Suprapubic skin (tissue), 4 donors: ENCODE measurements around the gene NOP56. TPM values are rescaled to one million over a fixed set of nuclear protein-coding genes. Genes with fewer than 3 reads are reported as not detected.

ENCODE experiments used
- DNase-seq, 2 donors: peaks; one replicate each; pipeline ENCODE4 v3.0.0-alpha.2; 2019; ENCODE audit warnings: low spot score in 2 of 2
- H3K27ac ChIP-seq: fragments of 200-600 bp; sonication (generic); one replicate; pipeline ENCODE4 v1.5.1; 2019
- H3K27me3 ChIP-seq: fragments of 200-600 bp; sonication (generic); one replicate; pipeline ENCODE4 v1.5.1; 2019
- H3K36me3 ChIP-seq: fragments of 200-600 bp; sonication (generic); one replicate; pipeline ENCODE4 v1.5.1; 2019
- H3K4me1 ChIP-seq: fragments of 200-600 bp; sonication (generic); one replicate; pipeline ENCODE4 v1.5.1; 2019
- H3K4me3 ChIP-seq: fragments of 200-600 bp; sonication (generic); one replicate; pipeline ENCODE4 v1.5.1; 2019; ENCODE audit warnings: mild to moderate bottlenecking
- H3K9me3 ChIP-seq: fragments of 200-600 bp; sonication (generic); one replicate; pipeline ENCODE4 v1.5.1; 2019
- CTCF ChIP-seq, 2 donors: fragments of 200-600 bp in 1 of 2; fragments of 450-650 bp in 1 of 2; sonication (generic) in 1 of 2; IDR thresholded peaks; one replicate each; pipeline ENCODE4 v1.5.1; 2016 to 2019; ENCODE audit warnings: antibody characterized with exemption in 2 of 2, mild to moderate bottlenecking in 1 of 2, moderate library complexity in 1 of 2
- EP300 ChIP-seq: sonication (generic); formaldehyde crosslinking; IDR thresholded peaks from one replicate; pipeline ENCODE4 v1.6.1; 2017; ENCODE audit warnings: antibody characterized with exemption
- POLR2A ChIP-seq, 2 donors: fragments of 450-650 bp; IDR thresholded peaks; one replicate each; pipeline ENCODE4 v1.6.1; 2017; ENCODE audit warnings: antibody characterized with exemption in 2 of 2, mild to moderate bottlenecking in 2 of 2, moderate library complexity in 2 of 2
- POLR2AphosphoS5 ChIP-seq, 3 donors: sonication (generic); formaldehyde crosslinking; IDR thresholded peaks; one replicate each; pipeline ENCODE4 v1.6.1; 2017; ENCODE audit warnings: antibody characterized with exemption in 3 of 3
- WGBS: methylation state at CpG from one replicate; pipeline ENCODE4 v1.1.5; 2018; 5-methylcytosine and 5-hydroxymethylcytosine counted together
- total RNA-seq, 4 donors: library from RNA; depleted of rRNA; stranded (reverse); fragments of >200 nt; gene quantifications; one replicate each; pipeline ENCODE4 v1.1.0, GENCODE V29; 2016

Gene NOP56, protein sequence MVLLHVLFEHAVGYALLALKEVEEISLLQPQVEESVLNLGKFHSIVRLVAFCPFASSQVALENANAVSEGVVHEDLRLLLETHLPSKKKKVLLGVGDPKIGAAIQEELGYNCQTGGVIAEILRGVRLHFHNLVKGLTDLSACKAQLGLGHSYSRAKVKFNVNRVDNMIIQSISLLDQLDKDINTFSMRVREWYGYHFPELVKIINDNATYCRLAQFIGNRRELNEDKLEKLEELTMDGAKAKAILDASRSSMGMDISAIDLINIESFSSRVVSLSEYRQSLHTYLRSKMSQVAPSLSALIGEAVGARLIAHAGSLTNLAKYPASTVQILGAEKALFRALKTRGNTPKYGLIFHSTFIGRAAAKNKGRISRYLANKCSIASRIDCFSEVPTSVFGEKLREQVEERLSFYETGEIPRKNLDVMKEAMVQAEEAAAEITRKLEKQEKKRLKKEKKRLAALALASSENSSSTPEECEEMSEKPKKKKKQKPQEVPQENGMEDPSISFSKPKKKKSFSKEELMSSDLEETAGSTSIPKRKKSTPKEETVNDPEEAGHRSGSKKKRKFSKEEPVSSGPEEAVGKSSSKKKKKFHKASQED
- 100 to 1,000 TPM in 3 of 4 donors, 10 to 100 TPM in 1; 81.2 to 140 (median 109) TPM for total RNA-seq

DNA sequence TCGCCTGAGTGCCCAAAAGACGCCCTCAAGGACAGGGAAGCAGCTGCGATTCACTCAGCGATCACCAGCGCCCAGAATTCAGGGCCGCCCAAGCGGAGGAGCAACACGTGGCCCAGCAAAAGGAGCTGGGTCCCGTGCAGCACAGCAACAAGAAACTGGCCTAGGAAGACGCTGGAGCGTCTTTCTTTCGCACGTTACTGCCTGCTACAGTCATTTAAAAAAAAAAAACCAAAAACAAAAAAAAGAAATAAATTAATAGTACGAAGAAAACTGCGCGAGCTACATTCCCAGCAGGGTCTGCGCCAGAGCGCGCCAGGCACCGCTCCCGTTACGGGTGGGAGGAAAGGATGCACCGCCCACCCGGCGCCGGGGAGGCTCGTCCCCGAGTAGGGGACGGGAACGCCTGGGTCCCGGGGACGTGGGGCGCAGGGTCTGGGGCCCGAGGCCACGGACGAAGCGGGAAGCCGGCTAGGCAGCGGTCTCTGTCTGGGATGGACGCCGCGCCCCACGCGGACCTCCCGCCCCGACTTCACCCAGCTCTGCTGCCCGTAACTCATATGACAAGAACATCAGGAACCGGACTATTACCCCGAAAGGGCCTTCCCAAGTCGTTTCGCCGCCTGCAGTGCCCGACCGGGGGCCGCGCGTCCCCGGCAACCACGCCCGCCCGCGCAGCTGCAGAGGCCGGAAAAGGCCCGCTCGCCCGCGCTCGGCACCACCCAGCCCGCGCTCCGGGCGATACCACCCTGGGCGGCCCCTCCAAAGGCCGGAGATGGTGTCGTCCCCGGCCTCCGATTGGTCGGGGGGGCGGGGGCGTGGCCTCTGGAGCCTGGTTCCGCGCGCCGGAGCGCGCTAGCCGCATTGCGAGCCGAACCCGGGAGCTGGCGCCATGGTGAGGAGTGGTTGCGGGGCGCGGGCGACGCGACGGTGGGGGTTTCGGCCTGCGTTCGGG lies at the start of gene NOP56:
NOP56 (plus strand) TSS at position 861 of the 952 bp plus-strand sequence; CDS start at position 890, 29 bp downstream.
- DNase-seq: peak; percentile 91 to 92
- Histone ChIP-seq H3K36me3 (peaks cover 30% of the 10 kb centered on the region), H3K27ac (peak within 1 kb of the TSS; percentile 96), H3K27me3 (no peaks in the 10 kb centered on the region), H3K9me3 (no peaks in the 10 kb centered on the region), H3K4me1 (peaks cover 29% of the 10 kb centered on the region), H3K4me3 (peak within 1 kb of the TSS; percentile 97)
- TF ChIP-seq POLR2AphosphoS5 (IDR thresholded peaks at IDR 0.05) (peak in 2 of 3 donors; percentile 38 to 77), POLR2A (IDR thresholded peaks at IDR 0.05) (peak; percentile 38 to 81), EP300 (no peak)
- under 1% methylated on average over 38 of the region's 101 CpGs for WGBS

GRCh38 chr20:2602746-2603145 lies 49.7 kb upstream of the NOP56 start:
- TF ChIP-seq POLR2AphosphoS5 (IDR thresholded peaks at IDR 0.05) (no peak), POLR2A (IDR thresholded peaks at IDR 0.05) (no peak), CTCF (IDR thresholded peaks at IDR 0.05) (no peak), EP300 (no peak)
- no peak for DNase-seq
- peaks cover 6% of the 10 kb centered on the region for H3K9me3 ChIP-seq
- no peak overlapping the region for H3K4me3 ChIP-seq
- no peak overlapping the region for H3K27ac ChIP-seq
- 83% methylated on average over 4 of the region's 4 CpGs for WGBS
- H3K4me1 ChIP-seq: no peaks in the 10 kb centered on the region
- no peaks in the 10 kb centered on the region for H3K27me3 ChIP-seq
- H3K36me3 ChIP-seq: no peaks in the 10 kb centered on the region

GRCh38 chr20:2603816-2604505 lies 48.5 kb upstream of the NOP56 start:
- 72% methylated on average over 7 of the region's 7 CpGs for WGBS
- Histone ChIP-seq H3K27ac (no peak overlapping the region), H3K4me1 (no peaks in the 10 kb centered on the region), H3K36me3 (no peaks in the 10 kb centered on the region), H3K27me3 (no peaks in the 10 kb centered on the region), H3K4me3 (no peak overlapping the region), H3K9me3 (peaks cover 6% of the 10 kb centered on the region)
- DNase-seq: no peak
- TF ChIP-seq POLR2AphosphoS5 (IDR thresholded peaks at IDR 0.05) (no peak), POLR2A (IDR thresholded peaks at IDR 0.05) (no peak), EP300 (no peak), CTCF (IDR thresholded peaks at IDR 0.05) (no peak)

- no peaks in the 10 kb centered on the region for H3K36me3 ChIP-seq
- no peaks in the 10 kb centered on the region for H3K27me3 ChIP-seq
- no peak for DNase-seq
- no peak for TF ChIP-seq EP300
- TF ChIP-seq POLR2A (IDR thresholded peaks at IDR 0.05): no peak
- no peak for TF ChIP-seq CTCF (IDR thresholded peaks at IDR 0.05)
- H3K9me3 ChIP-seq: peaks cover 6% of the 10 kb centered on the region
- 57% methylated on average over 3 of the region's 3 CpGs for WGBS
- no peak overlapping the region for H3K27ac ChIP-seq
- H3K4me1 ChIP-seq: no peaks in the 10 kb centered on the region
- no peak overlapping the region for H3K4me3 ChIP-seq
Observed at GRCh38 chr20:2604506-2604835, 48.0 kb upstream of the NOP56 start.

GRCh38 chr20:2606507-2607006 lies 45.9 kb upstream of the NOP56 start:
- Histone ChIP-seq H3K27ac (no peak overlapping the region), H3K4me3 (no peak overlapping the region), H3K36me3 (no peaks in the 10 kb centered on the region), H3K4me1 (no peaks in the 10 kb centered on the region), H3K27me3 (peaks cover 5% of the 10 kb centered on the region), H3K9me3 (peaks cover 6% of the 10 kb centered on the region)
- DNase-seq: no peak
- WGBS: 97% methylated on average over 1 of the region's 1 CpG
- TF ChIP-seq CTCF (IDR thresholded peaks at IDR 0.05) (no peak), EP300 (no peak), POLR2AphosphoS5 (IDR thresholded peaks at IDR 0.05) (no peak), POLR2A (IDR thresholded peaks at IDR 0.05) (no peak)
